NB4 (cell line): Measurements from ENCODE around the gene LMAN2.
"Not testable (repeated sequence)": the region's sequence is repeated elsewhere in the genome, so short reads cannot be mapped to it uniquely, and the experiment has no call there.

ENCODE experiments used
- DNase-seq: peaks from one replicate; pipeline ENCODE4 v3.0.0; 2010; ENCODE audit warnings: low read depth
- H3K4me3 ChIP-seq: one replicate; pipeline ENCODE4 v1.5.1; 2011; ENCODE audit warnings: mild to moderate bottlenecking, low read depth, low read length, moderate library complexity
- CTCF ChIP-seq: IDR thresholded peaks from one replicate; pipeline ENCODE4 v1.5.1; 2012; ENCODE audit warnings: low read depth, low read length
- MAX ChIP-seq: IDR thresholded peaks from 2 replicates; pipeline ENCODE4 v1.6.1; 2011; ENCODE audit warnings: low read depth, low read length
- MYC ChIP-seq: IDR thresholded peaks from 2 replicates; pipeline ENCODE4 v1.6.1; 2011; ENCODE audit warnings: low read depth, low read length
- POLR2A ChIP-seq: IDR thresholded peaks from 2 replicates; pipeline ENCODE4 v1.6.1; 2011; ENCODE audit warnings: mild to moderate bottlenecking; ENCODE audit not compliant: insufficient read length; ENCODE audit errors: extremely low read depth

LMAN2 gene

GRCh38 chr5:177382423-177383029 is 31.1 kb upstream of the LMAN2 start:
- peak; percentile 53 for DNase-seq
- no peak overlapping the region for H3K4me3 ChIP-seq
- TF ChIP-seq MYC (no peak), CTCF (peak; percentile 32), POLR2A (no peak), MAX (no peak)

- H3K4me3 ChIP-seq, result no peak overlapping the region
- no peak for DNase-seq
- TF ChIP-seq MYC (no peak), POLR2A (no peak), CTCF (no peak), MAX (no peak)
Observed at GRCh38 chr5:177380805-177381126, 29.3 kb upstream of the LMAN2 start.

- H3K4me3 ChIP-seq, result no peak overlapping the region
- TF ChIP-seq MYC (no peak), POLR2A (no peak), CTCF (no peak), MAX (no peak)
- peak; percentile 60 for DNase-seq
Observed at GRCh38 chr5:177378884-177379883, 27.7 kb upstream of the LMAN2 start.

DNA sequence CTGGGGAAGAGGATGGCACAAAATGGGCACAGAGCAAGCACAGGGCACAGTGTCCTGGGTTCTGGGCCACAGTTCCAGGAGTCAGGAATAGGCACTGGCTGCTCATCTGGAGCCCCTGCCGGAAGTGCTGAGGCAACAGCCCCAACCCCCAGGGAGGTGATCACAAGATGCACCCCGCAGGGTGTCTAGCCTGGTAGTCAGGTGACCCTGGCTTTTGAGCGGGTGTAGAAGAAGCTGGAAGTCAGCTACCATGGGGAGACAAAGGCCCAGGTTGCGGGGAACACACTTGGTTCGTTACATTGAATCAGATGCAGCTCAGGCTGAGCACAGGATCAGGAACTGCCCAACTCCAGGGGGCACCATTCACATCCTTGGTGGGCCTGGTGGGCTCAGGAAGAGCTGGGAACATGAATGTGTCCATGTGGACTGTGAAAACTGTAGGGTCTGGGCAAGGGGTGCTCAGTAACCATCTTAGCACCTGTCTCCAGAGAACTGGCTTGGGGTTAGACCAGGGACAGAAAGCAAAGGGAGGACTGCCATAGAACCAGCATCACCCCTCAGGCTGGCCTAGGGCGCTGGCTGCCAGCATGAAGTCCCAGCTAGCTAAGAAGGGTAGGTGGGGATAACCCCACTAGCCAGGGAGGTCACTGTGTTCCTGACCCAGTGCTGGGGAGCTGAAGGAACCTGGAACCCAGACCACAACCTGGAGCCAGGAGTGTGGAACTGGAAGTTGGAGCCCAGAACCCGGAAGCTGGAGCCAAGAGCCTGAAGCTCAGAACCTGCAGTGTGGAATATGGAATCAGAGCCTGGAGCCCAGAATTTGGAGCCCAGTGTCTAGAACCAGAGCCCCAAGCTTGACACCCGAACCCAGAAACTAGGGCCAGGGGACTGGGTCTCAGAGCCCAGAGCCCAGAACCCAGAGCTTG is 26.6 kb upstream of the LMAN2 start:
- H3K4me3 ChIP-seq, result no peak overlapping the region
- no peak for DNase-seq
- no peak for TF ChIP-seq MAX
- no peak for TF ChIP-seq POLR2A
- TF ChIP-seq CTCF, result no peak
- TF ChIP-seq MYC, result no peak

DNA sequence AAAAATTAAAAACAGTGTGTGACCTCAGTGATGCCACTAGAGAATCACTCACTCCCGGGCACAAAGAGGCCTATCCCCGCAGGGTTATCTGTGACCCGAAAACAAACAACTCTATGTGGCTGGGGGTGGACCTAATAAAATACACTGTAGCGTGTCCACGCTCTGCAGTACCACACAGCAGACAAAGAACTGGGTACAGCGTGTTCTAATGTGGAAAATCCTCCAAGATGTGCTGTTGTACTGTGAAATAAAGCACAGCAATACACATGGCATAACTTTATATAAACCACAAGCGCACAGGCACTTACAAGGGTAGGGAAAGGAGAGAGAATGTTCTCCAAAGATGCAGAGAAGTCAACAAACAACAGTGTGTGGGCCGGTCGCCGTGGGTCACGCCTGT is 24.6 kb upstream of the LMAN2 start:
- TF ChIP-seq CTCF, result no peak
- TF ChIP-seq MYC, result no peak
- TF ChIP-seq POLR2A, result no peak
- TF ChIP-seq MAX, result no peak
- DNase-seq, result no peak
- H3K4me3 ChIP-seq, result no peak overlapping the region

GRCh38 chr5:177375516-177375915 is 24.0 kb upstream of the LMAN2 start:
- not testable (repeated sequence) for H3K4me3 ChIP-seq, DNase-seq
